Gastroesophageal sphincter (tissue), 3 donors: ENCODE measurements around the gene DHCR24.

Experiments used
- POLR2A ChIP-seq, 2 donors: fragments of 450-650 bp; IDR thresholded peaks; one replicate each; pipeline ENCODE4 v1.6.1; 2017; ENCODE audit warnings: antibody characterized with exemption in 2 of 2, mild to moderate bottlenecking in 2 of 2, moderate library complexity in 1 of 2
- POLR2AphosphoS5 ChIP-seq: sonication (generic); formaldehyde crosslinking; IDR thresholded peaks from one replicate; pipeline ENCODE4 v1.6.1; 2017; ENCODE audit warnings: antibody characterized with exemption
- TF ChIP-seq, protein P1 (sequence below), 4 experiments: fragments of 200-600 bp in 2 of 4; fragments of 450-650 bp in 2 of 4; sonication (generic) in 1 of 4; IDR thresholded peaks; one replicate each; pipeline ENCODE4 v1.5.1; 2017 to 2019; ENCODE audit warnings: antibody characterized with exemption in 4 of 4, mild to moderate bottlenecking in 2 of 4, moderate library complexity in 2 of 4

GRCh38 chr1:54857746-54858561 lies 29.0 kb downstream of the DHCR24 start:
- TF ChIP-seq, protein P1, sequence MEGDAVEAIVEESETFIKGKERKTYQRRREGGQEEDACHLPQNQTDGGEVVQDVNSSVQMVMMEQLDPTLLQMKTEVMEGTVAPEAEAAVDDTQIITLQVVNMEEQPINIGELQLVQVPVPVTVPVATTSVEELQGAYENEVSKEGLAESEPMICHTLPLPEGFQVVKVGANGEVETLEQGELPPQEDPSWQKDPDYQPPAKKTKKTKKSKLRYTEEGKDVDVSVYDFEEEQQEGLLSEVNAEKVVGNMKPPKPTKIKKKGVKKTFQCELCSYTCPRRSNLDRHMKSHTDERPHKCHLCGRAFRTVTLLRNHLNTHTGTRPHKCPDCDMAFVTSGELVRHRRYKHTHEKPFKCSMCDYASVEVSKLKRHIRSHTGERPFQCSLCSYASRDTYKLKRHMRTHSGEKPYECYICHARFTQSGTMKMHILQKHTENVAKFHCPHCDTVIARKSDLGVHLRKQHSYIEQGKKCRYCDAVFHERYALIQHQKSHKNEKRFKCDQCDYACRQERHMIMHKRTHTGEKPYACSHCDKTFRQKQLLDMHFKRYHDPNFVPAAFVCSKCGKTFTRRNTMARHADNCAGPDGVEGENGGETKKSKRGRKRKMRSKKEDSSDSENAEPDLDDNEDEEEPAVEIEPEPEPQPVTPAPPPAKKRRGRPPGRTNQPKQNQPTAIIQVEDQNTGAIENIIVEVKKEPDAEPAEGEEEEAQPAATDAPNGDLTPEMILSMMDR (IDR thresholded peaks at IDR 0.05): no peak
- TF ChIP-seq POLR2A (IDR thresholded peaks at IDR 0.05) (no peak), POLR2AphosphoS5 (no peak)
